Liver (tissue), 3 donors: ENCODE results near the gene ATRX.

Experiments used
- CTCF ChIP-seq: fragments of 150-350 bp; IDR thresholded peaks from 2 replicates; pipeline ENCODE4 v1.5.1; 2017; ENCODE audit warnings: improper control_type of control experiment, low read depth, low read length; ENCODE audit not compliant: missing input control
- EGR1 ChIP-seq, 2 donors: IDR thresholded peaks; 2 replicates each; pipeline ENCODE4 v1.6.1; 2016 to 2018; ENCODE audit warnings: antibody characterized with exemption in 2 of 2, low read depth in 2 of 2
- GABPA ChIP-seq, 2 donors: IDR thresholded peaks in 1 of 2; conservative IDR thresholded peaks in 1 of 2; 2 replicates each; pipeline ENCODE4 v1.6.1; 2016; ENCODE audit warnings: antibody characterized with exemption in 2 of 2, mild to moderate bottlenecking in 1 of 2, moderate library complexity in 1 of 2
- HNF4A ChIP-seq, 2 donors: conservative IDR thresholded peaks; 2 replicates each; pipeline ENCODE4 v1.6.1; 2016; ENCODE audit warnings: antibody characterized with exemption in 2 of 2, mild to moderate bottlenecking in 2 of 2
- JUND ChIP-seq, 2 donors: IDR thresholded peaks; 2 replicates each; pipeline ENCODE4 v1.6.1; 2016; ENCODE audit warnings: antibody characterized with exemption in 2 of 2
- MAX ChIP-seq: IDR thresholded peaks from 2 replicates; pipeline ENCODE4 v1.6.1; 2016; ENCODE audit warnings: antibody characterized with exemption
- RAD21 ChIP-seq, 2 donors: IDR thresholded peaks; 2 replicates each; pipeline ENCODE4 v1.6.1; 2016; ENCODE audit warnings: antibody characterized with exemption in 2 of 2, mild to moderate bottlenecking in 2 of 2
- RXRA ChIP-seq, 2 donors: IDR thresholded peaks; 2 replicates each; pipeline ENCODE4 v1.6.1; 2017 to 2018; ENCODE audit warnings: antibody characterized with exemption in 2 of 2, mild to moderate bottlenecking in 1 of 2
- SP1 ChIP-seq: IDR thresholded peaks from 2 replicates; pipeline ENCODE4 v1.6.1; 2018; ENCODE audit warnings: antibody characterized with exemption, mild to moderate bottlenecking
- donor health status: healthy.
- donor health status: healthy.

DNA sequence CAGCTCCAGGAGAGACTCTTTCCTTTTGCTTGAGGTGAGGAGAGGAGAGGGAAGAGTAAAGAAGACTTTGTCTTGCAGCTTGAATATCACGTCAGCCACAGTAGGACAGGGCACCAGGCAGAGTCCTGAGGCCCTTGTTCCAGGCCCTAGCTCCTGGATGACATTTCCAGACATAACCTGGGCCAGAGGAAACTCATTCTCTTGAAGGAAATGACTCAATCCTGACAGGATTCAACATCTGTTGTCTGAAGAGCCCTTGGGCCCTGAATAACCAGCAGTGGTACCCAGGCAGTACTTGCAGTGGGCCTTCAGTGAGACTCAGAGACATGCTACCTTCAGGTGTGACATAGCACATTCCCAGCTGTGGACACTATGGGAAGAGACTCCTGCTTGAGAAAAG, 276.0 kb downstream of the ATRX start:
- TF ChIP-seq CTCF (no peak), RAD21 (IDR thresholded peaks at IDR 0.05) (no peak), RXRA (IDR thresholded peaks at IDR 0.05) (no peak), JUND (IDR thresholded peaks at IDR 0.05) (no peak), HNF4A (conservative IDR thresholded peaks at IDR 0.05) (no peak), GABPA (IDR thresholded peaks at IDR 0.05 in 1 of 2, conservative IDR thresholded peaks at IDR 0.05 in 1 of 2) (no peak), SP1 (no peak), MAX (no peak), EGR1 (IDR thresholded peaks at IDR 0.05; ENCODE audit: low read depth in 2 of 2) (no peak)
